Epithelial cell of proximal tubule (primary cell): ENCODE results near the gene NUP210. TPM values are rescaled to one million over a fixed set of nuclear protein-coding genes. Genes with fewer than 3 reads are reported as not detected.

Experiments used
- DNase-seq: peaks from one replicate; pipeline ENCODE4 v3.0.0-alpha.2; 2011; ENCODE audit warnings: low read depth
- H3K4me3 ChIP-seq: 2 replicates; pipeline ENCODE4 v1.5.1; 2011; ENCODE audit warnings: low read depth, mild to moderate bottlenecking, low read length
- CTCF ChIP-seq: conservative IDR thresholded peaks from 2 replicates; pipeline ENCODE4 v1.5.1; 2012; ENCODE audit warnings: low read depth, mild to moderate bottlenecking, low read length
- total RNA-seq: library from RNA; depleted of rRNA; stranded (reverse); fragments of >200 nt; gene quantifications from 2 replicates; pipeline ENCODE4 v1.2.3, GENCODE V29; 2015

Gene NUP210
- total RNA-seq, 1 donor from 2014 or later, result 40.1 TPM

GRCh38 chr3:13282986-13283876, 136.9 kb downstream of the NUP210 start:
- peak overlapping the region; percentile 50 for H3K4me3 ChIP-seq
- no peak for DNase-seq
- peak; percentile 36 for TF ChIP-seq CTCF

GRCh38 chr3:13282358-13282985, 137.7 kb downstream of the NUP210 start:
- TF ChIP-seq CTCF, result no peak
- peak overlapping the region; percentile 60 for H3K4me3 ChIP-seq
- DNase-seq, result no peak

GRCh38 chr3:13281507-13282357, 138.4 kb downstream of the NUP210 start:
- H3K4me3 ChIP-seq, result peak overlapping the region; percentile 60
- DNase-seq, result no peak
- no peak for TF ChIP-seq CTCF

GRCh38 chr3:13280811-13281506, 139.2 kb downstream of the NUP210 start:
- peak overlapping the region; percentile 60 for H3K4me3 ChIP-seq
- no peak for TF ChIP-seq CTCF
- no peak for DNase-seq

GRCh38 chr3:13280122-13280790, 139.9 kb downstream of the NUP210 start:
- TF ChIP-seq CTCF, result no peak

GRCh38 chr3:13279532-13279910, 140.6 kb downstream of the NUP210 start:
- TF ChIP-seq CTCF, result no peak
- H3K4me3 ChIP-seq, result no peak overlapping the region
- no peak for DNase-seq

More at GRCh38 chr3:13280122-13280790, 139.9 kb downstream of the NUP210 start:
- DNase-seq, result no peak
- H3K4me3 ChIP-seq, result no peak overlapping the region
